ENCODE results near the gene IKZF2.

DNA sequence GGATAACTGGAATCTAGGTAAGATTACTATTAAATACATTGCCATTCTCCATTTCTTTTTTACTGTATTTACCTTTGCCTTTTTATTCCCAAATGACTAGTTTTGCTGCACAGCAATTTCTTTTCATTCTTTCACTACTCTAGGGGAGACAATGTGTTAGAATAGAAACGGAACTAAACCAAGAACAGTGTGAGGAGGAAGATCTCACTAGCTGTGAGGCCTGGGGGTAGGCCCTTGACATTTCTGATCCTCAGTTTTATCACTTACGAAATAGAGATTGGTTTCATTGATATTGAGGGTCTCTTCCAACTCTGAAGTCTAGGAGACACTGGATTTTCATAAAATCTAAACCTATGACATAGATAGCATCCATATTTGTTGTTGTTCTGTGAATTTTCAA is 191.1 kb downstream of the IKZF2 start:
- TF ChIP-seq CTCF (IDR thresholded peaks at IDR 0.05) = no peak
- TF ChIP-seq POLR2A (IDR thresholded peaks at IDR 0.05) = no peak
